HepG2 (cell line): ENCODE data around the gene GRK4. TPM values are rescaled to one million over a fixed set of nuclear protein-coding genes. Genes with fewer than 3 reads are reported as not detected.

Experiments used
- ATAC-seq: fragments of 200-7000 bp; cut with Tn5 transposase; 3 replicates; pipeline ENCODE4 v1.9.1; 2020; ENCODE audit warnings: mild to moderate bottlenecking, moderate library complexity
- BruUV-seq: library from RNA; stranded (reverse); fragments of 400-500 nt; replicated peaks from 2 replicates; lab custom pipeline; 2021; lab: Mats Ljungman, UMichigan
- CTCF ChIA-PET: fragments of 300-600 bp; formaldehyde crosslinking; extraction: SDS; loops from one replicate; lab custom pipeline; 2021; ENCODE audit warnings: low total read pairs, inconsistent platforms, low intra/inter-chr PET ratio; lab: Yijun Ruan, JAX
- POLR2A ChIA-PET: fragments of 350-600 bp; sonication (Branson Sonifier 250); formaldehyde crosslinking; loops from one replicate; lab custom pipeline; 2020; ENCODE audit warnings: antibody characterized with exemption, inconsistent platforms; lab: Yijun Ruan, JAX
- DNase-seq: peaks from one replicate; pipeline ENCODE4 v3.0.0-alpha.2; 2015; ENCODE audit warnings: low spot score
- FAIRE-seq: peaks from 3 replicates; lab custom pipeline; 2011; peaks lifted over from hg19 to GRCh38; lab: Jason Lieb, UNC
- H2AFZ ChIP-seq: one replicate; pipeline ENCODE4 v1.6.1; 2011; ENCODE audit warnings: low read length, inconsistent platforms
- H3K27ac ChIP-seq: fragments of 300-600 bp; 3 replicates; pipeline ENCODE4 v1.8.0; 2011; ENCODE audit warnings: mixed run types, mild to moderate bottlenecking, mixed read lengths, low read length, inconsistent platforms; ENCODE audit not compliant: insufficient read depth; ENCODE audit errors: extremely low read length
- H3K27me3 ChIP-seq, 2 experiments: fragments of 200-600 bp in 1 of 2; 2 replicates in 1 of 2; 3 replicates in 1 of 2; pipeline versions ENCODE4 v1.6.0 to v1.8.0; 2011; ENCODE audit warnings: low read length in 2 of 2, mild to moderate bottlenecking in 2 of 2, moderate library complexity in 2 of 2, inconsistent platforms in 1 of 2; ENCODE audit not compliant: insufficient read depth in 2 of 2, control insufficient read depth in 1 of 2
- H3K36me3 ChIP-seq, 2 experiments: fragments of 200-600 bp in 1 of 2; replicated peaks in 1 of 2; 2 replicates in 1 of 2; 3 replicates in 1 of 2; pipeline versions ENCODE4 v1.5.1 to v1.8.0; 2011; ENCODE audit warnings: low read length in 2 of 2, inconsistent platforms in 1 of 2; ENCODE audit not compliant: insufficient read depth in 2 of 2, control insufficient read depth in 1 of 2
- H3K4me1 ChIP-seq: 2 replicates; pipeline ENCODE4 v1.5.1; 2012; ENCODE audit warnings: low read length, inconsistent platforms; ENCODE audit not compliant: insufficient read depth
- H3K4me2 ChIP-seq: 2 replicates; pipeline ENCODE4 v1.6.0; 2011; ENCODE audit warnings: low read depth, low read length, inconsistent platforms
- H3K4me3 ChIP-seq, 3 experiments: fragments of 200-600 bp in 1 of 3; sonication (generic), shearing (Covaris generic) in 1 of 3; replicated peaks in 1 of 3; 2 replicates each; pipeline ENCODE4 v1.5.1; 2011 to 2016; ENCODE audit warnings: low read length in 3 of 3, inconsistent platforms in 2 of 3, low read depth in 2 of 3, mild to moderate bottlenecking in 2 of 3, control low read depth in 1 of 3, mixed read lengths in 1 of 3; ENCODE audit not compliant: insufficient read depth in 1 of 3
- H3K79me2 ChIP-seq: one replicate; pipeline ENCODE4 v1.6.1; 2011; ENCODE audit warnings: low read length, inconsistent platforms; ENCODE audit not compliant: insufficient read depth
- H3K9ac ChIP-seq: 2 replicates; pipeline ENCODE4 v1.6.0; 2011; ENCODE audit warnings: mild to moderate bottlenecking, low read depth, low read length, inconsistent platforms; ENCODE audit not compliant: insufficient read depth
- H3K9me3 ChIP-seq: 2 replicates; pipeline ENCODE4 v1.5.1; 2012; ENCODE audit warnings: mild to moderate bottlenecking, low read length
- H4K20me1 ChIP-seq: 2 replicates; pipeline ENCODE4 v1.6.0; 2011; ENCODE audit warnings: inconsistent platforms, mild to moderate bottlenecking, low read length, moderate library complexity; ENCODE audit not compliant: insufficient read depth
- ARNT2 ChIP-seq: sonication (generic); formaldehyde crosslinking; IDR thresholded peaks from 2 replicates; pipeline ENCODE4 v1.8.0; 2022; ENCODE audit warnings: mild to moderate bottlenecking, low read depth, missing genetic modification reagents, moderate library complexity
- ETV6 ChIP-seq: sonication (generic); formaldehyde crosslinking; conservative IDR thresholded peaks from 2 replicates; pipeline ENCODE4 v1.4.0; 2020; ENCODE audit warnings: missing genetic modification reagents
- KDM5A ChIP-seq: fragments of 200-600 bp; sonication (generic); IDR thresholded peaks from 2 replicates; pipeline ENCODE4 v1.7.0; 2018; ENCODE audit warnings: antibody characterized with exemption, mild to moderate bottlenecking, low read length, borderline replicate concordance
- MAFK ChIP-seq, 2 experiments: IDR thresholded peaks in 1 of 2; conservative IDR thresholded peaks in 1 of 2; 2 replicates each; pipeline ENCODE4 v1.6.1; 2011; ENCODE audit warnings: improper control_type of control experiment in 2 of 2, low read length in 2 of 2
- MXI1 ChIP-seq: IDR thresholded peaks from 3 replicates; pipeline ENCODE4 v1.6.1; 2012; ENCODE audit warnings: low read depth, low read length, inconsistent platforms, borderline replicate concordance
- PHF8 ChIP-seq: sonication (generic); formaldehyde crosslinking; IDR thresholded peaks from 2 replicates; pipeline ENCODE4 v1.5.0; 2020; ENCODE audit warnings: missing genetic modification reagents
- SMC3 ChIP-seq: IDR thresholded peaks from 2 replicates; pipeline ENCODE4 v1.6.1; 2011; ENCODE audit warnings: low read length, improper control_type of control experiment
- ZBTB7B ChIP-seq: sonication (generic); formaldehyde crosslinking; IDR thresholded peaks from 2 replicates; pipeline ENCODE4 v1.4.0; 2020; ENCODE audit warnings: missing genetic modification reagents
- ZFX ChIP-seq: sonication (generic); formaldehyde crosslinking; IDR thresholded peaks from 2 replicates; pipeline ENCODE4 v1.4.0; 2020; ENCODE audit warnings: mild to moderate bottlenecking, low read depth, missing genetic modification reagents, moderate library complexity
- ZFY ChIP-seq: sonication (generic); formaldehyde crosslinking; IDR thresholded peaks from 2 replicates; pipeline ENCODE4 v1.4.0; 2020; ENCODE audit warnings: missing genetic modification reagents
- ZNF430 ChIP-seq: sonication (generic); formaldehyde crosslinking; IDR thresholded peaks from 2 replicates; pipeline ENCODE4 v1.9.0; 2021; ENCODE audit warnings: mild to moderate bottlenecking, missing genetic modification reagents
- ZNF44 ChIP-seq: sonication (generic); formaldehyde crosslinking; IDR thresholded peaks from 2 replicates; pipeline ENCODE4 v1.5.1; 2020; ENCODE audit warnings: mild to moderate bottlenecking, missing genetic modification reagents
- ZSCAN30 ChIP-seq: sonication (generic); formaldehyde crosslinking; IDR thresholded peaks from 2 replicates; pipeline ENCODE4 v1.5.0; 2020; ENCODE audit warnings: mild to moderate bottlenecking, missing genetic modification reagents
- WGBS: methylation state at CpG from one replicate; pipeline ENCODE4 v1.1.6; 2017; ENCODE audit warnings: low lambda C conversion rate; 5-methylcytosine and 5-hydroxymethylcytosine counted together
- in situ Hi-C: cut with HindIII; loops from 2 replicates; pipeline ENCODE4 v1.10.0; 2017; ENCODE audit warnings: low pct_unique_long_range_greater_than_20kb; ENCODE audit not compliant: extremely low pct_ligation_motif_present
- intact Hi-C: fragments of 100-400 bp; cut with micrococcal nuclease; formaldehyde crosslinking; loops from one replicate; pipeline ENCODE4 v1.10.0; 2022; ENCODE audit not compliant: unreplicated experiment
- polyA plus RNA-seq, 8 experiments: library from polyadenylated mRNA; depleted of rRNA in 3 of 8; stranded (reverse) in 7 of 8; unstranded in 1 of 8; fragments of >200 nt; fragmentation: Illumina TruSeq in 4 of 8; extraction: Trizol in 4 of 8; gene quantifications; 2 replicates each; pipeline versions ENCODE4 v1.2.1 to v1.2.3, GENCODE V29; 2011 to 2016; ENCODE audit warnings: low read depth in 4 of 8, missing spikeins in 1 of 8, mixed read lengths in 1 of 8; ENCODE audit not compliant: insufficient read depth in 1 of 8
- total RNA-seq, 5 experiments: library from RNA; depleted of rRNA; stranded (reverse); fragments of >200 nt; fragmentation: Illumina TruSeq; extraction: Trizol; gene quantifications; 2 replicates each; pipeline ENCODE4 v1.2.3, GENCODE V29; 2016; ENCODE audit warnings: low read depth in 1 of 5
- TF ChIP-seq, protein P1 (sequence below): sonication (generic); formaldehyde crosslinking; IDR thresholded peaks from 2 replicates; pipeline ENCODE4 v1.9.0; 2021; ENCODE audit warnings: missing genetic modification reagents, mild to moderate bottlenecking, borderline replicate concordance
- TF ChIP-seq, protein P2 (sequence below): sonication (generic); formaldehyde crosslinking; IDR thresholded peaks from 2 replicates; pipeline ENCODE4 v1.9.0; 2022; ENCODE audit warnings: missing genetic modification reagents, mild to moderate bottlenecking, borderline replicate concordance
- TF ChIP-seq, protein P3 (sequence below): sonication (generic); formaldehyde crosslinking; IDR thresholded peaks from 2 replicates; pipeline ENCODE4 v1.4.0; 2020; ENCODE audit warnings: missing genetic modification reagents, low read depth, mild to moderate bottlenecking, borderline replicate concordance

GRK4 gene
- total and polyA plus RNA-seq, 2 of the 13 experiments (the other 11 are each of a cell fraction or from before 2014, with no cell fraction given) = 1.8 to 2.0 TPM

- TF ChIP-seq ZSCAN30 (CRISPR knock-in tag) (no peak), ZNF44 (CRISPR knock-in tag) (no peak), MAFK (conservative IDR thresholded peaks at IDR 0.05 in 1 of 2, IDR thresholded peaks at IDR 0.05 in 1 of 2; ENCODE audit: low read length in 2 of 2) (no peak), ARNT2 (CRISPR knock-in tag) (no peak)
- TF ChIP-seq, protein P1, sequence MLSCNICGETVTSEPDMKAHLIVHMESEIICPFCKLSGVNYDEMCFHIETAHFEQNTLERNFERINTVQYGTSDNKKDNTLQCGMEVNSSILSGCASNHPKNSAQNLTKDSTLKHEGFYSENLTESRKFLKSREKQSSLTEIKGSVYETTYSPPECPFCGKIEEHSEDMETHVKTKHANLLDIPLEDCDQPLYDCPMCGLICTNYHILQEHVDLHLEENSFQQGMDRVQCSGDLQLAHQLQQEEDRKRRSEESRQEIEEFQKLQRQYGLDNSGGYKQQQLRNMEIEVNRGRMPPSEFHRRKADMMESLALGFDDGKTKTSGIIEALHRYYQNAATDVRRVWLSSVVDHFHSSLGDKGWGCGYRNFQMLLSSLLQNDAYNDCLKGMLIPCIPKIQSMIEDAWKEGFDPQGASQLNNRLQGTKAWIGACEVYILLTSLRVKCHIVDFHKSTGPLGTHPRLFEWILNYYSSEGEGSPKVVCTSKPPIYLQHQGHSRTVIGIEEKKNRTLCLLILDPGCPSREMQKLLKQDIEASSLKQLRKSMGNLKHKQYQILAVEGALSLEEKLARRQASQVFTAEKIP (CRISPR knock-in tag) = no peak
Observed at GRCh38 chr4:3074078-3074845, 110.9 kb downstream of the GRK4 start, which contains the start of the genes HTT and HTT-AS (continued).

DNA sequence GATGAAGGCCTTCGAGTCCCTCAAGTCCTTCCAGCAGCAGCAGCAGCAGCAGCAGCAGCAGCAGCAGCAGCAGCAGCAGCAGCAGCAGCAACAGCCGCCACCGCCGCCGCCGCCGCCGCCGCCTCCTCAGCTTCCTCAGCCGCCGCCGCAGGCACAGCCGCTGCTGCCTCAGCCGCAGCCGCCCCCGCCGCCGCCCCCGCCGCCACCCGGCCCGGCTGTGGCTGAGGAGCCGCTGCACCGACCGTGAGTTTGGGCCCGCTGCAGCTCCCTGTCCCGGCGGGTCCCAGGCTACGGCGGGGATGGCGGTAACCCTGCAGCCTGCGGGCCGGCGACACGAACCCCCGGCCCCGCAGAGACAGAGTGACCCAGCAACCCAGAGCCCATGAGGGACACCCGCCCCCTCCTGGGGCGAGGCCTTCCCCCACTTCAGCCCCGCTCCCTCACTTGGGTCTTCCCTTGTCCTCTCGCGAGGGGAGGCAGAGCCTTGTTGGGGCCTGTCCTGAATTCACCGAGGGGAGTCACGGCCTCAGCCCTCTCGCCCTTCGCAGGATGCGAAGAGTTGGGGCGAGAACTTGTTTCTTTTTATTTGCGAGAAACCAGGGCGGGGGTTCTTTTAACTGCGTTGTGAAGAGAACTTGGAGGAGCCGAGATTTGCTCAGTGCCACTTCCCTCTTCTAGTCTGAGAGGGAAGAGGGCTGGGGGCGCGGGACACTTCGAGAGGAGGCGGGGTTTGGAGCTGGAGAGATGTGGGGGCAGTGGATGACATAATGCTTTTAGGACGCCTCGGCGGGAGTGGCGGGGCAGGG, 111.7 kb downstream of the GRK4 start:
- ATAC-seq (peak; percentile 45), DNase-seq (peak; percentile 65), FAIRE-seq (no peak)
- Histone ChIP-seq H3K4me3 (peak overlapping the region; percentile 90 to 98 (median 97)), H4K20me1 (peaks cover 10% of the 10 kb centered on the region), H3K27me3 (no peaks in the 10 kb centered on the region; a peak in 1 of 5 replicates), H3K36me3 (peaks cover 0 to 3% of the 10 kb centered on the region in 2 experiments; a peak in 1 of 5 replicates), H3K79me2 (peaks cover 45% of the 10 kb centered on the region), H3K9me3 (no peaks in the 10 kb centered on the region), H3K27ac (peak overlapping the region; percentile 88), H3K4me1 (peaks cover 61% of the 10 kb centered on the region), H3K4me2 (peak overlapping the region; percentile 91), H2AFZ (no peak overlapping the region), H3K9ac (peak overlapping the region; percentile 92)
- CTCF ChIA-PET = no interaction called here
- in situ Hi-C loops (no loop called here), intact Hi-C loops (no loop called here)
- BruUV-seq = TSS peak; percentile 96
- WGBS = under 1% methylated on average over 19 of the region's 60 CpGs
- POLR2A ChIA-PET = interaction anchor here (0.7 kb wide), 1 partner anchor 707 kb away, joined by 3 read pairs; no protein-coding TSS in a partner anchor
- TF ChIP-seq, protein P2, sequence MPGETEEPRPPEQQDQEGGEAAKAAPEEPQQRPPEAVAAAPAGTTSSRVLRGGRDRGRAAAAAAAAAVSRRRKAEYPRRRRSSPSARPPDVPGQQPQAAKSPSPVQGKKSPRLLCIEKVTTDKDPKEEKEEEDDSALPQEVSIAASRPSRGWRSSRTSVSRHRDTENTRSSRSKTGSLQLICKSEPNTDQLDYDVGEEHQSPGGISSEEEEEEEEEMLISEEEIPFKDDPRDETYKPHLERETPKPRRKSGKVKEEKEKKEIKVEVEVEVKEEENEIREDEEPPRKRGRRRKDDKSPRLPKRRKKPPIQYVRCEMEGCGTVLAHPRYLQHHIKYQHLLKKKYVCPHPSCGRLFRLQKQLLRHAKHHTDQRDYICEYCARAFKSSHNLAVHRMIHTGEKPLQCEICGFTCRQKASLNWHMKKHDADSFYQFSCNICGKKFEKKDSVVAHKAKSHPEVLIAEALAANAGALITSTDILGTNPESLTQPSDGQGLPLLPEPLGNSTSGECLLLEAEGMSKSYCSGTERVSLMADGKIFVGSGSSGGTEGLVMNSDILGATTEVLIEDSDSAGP (CRISPR knock-in tag) = no peak
- TF ChIP-seq ZFY = peak; percentile 41; the same call in 1 of the 2 replicates
- TF ChIP-seq ETV6 (CRISPR knock-in tag) = 0 out of 2 replicates have a peak, but pooled peaks have one; percentile 33
- peak; percentile 71; the same call in 1 of the 2 replicates for TF ChIP-seq KDM5A
- 0 out of 2 replicates have a peak, but pooled peaks have one; percentile 56 for TF ChIP-seq ZNF430 (CRISPR knock-in tag)
- 0 out of 2 replicates have a peak, but pooled peaks have one; percentile 24 for TF ChIP-seq ZBTB7B (CRISPR knock-in tag)
- TF ChIP-seq MXI1 = peak; percentile 19; the same call in 1 of the 3 replicates
- TF ChIP-seq SMC3 = no peak
- peak; percentile 69; the same call in 1 of the 2 replicates for TF ChIP-seq ZFX (CRISPR knock-in tag)
- peak; percentile 57 for TF ChIP-seq PHF8
- TF ChIP-seq, protein P3, sequence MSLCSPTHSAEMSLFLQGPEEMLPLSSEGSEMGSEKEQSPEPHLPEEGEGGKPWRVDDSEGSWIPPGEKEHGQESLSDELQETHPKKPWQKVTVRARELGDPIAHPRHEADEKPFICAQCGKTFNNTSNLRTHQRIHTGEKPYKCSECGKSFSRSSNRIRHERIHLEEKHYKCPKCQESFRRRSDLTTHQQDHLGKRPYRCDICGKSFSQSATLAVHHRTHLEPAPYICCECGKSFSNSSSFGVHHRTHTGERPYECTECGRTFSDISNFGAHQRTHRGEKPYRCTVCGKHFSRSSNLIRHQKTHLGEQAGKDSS (CRISPR knock-in tag) = 0 out of 2 replicates have a peak, but pooled peaks have one; percentile 33
